RPMI7951 (cell line): Measurements from ENCODE around the gene INIP. TPM values are rescaled to one million over a fixed set of nuclear protein-coding genes. Genes with fewer than 3 reads are reported as not detected.

ENCODE experiments used
- DNase-seq: peaks from one replicate; pipeline ENCODE4 v3.0.0-alpha.2; 2012; ENCODE audit warnings: low read depth
- total RNA-seq: library from RNA; depleted of rRNA; stranded (reverse); fragments of >200 nt; shearing (Covaris generic); gene quantifications from 2 replicates; pipeline ENCODE4 v1.2.3, GENCODE V29; 2014; rRNA removed

The INIP gene, protein sequence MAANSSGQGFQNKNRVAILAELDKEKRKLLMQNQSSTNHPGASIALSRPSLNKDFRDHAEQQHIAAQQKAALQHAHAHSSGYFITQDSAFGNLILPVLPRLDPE
- total RNA-seq, result 18.5 and 18.6 TPM in 2 replicates

GRCh38 chr9:112717661-112718331, at the start of gene INIP:
Gene INIP (minus strand): TSS chr9:112718117. CDS start chr9:112716485, 1,632 bp downstream.
- DNase-seq, result peak; percentile 95

- no peak for DNase-seq
These were observed 47.4 kb upstream of the INIP start for GRCh38 chr9:112765281-112765680.

DNA sequence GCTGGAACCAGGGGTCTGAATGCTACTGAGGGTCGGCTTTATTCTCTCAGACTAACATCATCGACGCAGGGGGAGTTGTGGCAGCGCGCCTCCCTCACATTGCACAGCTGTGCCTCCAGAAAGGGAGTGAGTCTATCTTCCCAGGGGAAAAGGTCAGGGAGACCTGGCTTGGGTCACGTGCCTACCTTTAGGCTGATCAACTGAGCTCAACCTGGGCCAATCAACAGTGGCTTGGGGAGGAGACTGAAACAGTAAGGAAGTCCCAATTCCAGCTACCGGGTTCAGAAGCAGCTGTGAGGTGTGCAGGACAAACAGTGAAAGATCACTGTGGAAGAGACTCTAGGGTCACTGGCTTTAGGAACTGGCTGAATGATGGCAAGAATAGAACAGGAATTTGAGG, 46.9 kb upstream of the INIP start:
- no peak for DNase-seq

GRCh38 chr9:112764344-112764743, 46.4 kb upstream of the INIP start:
- DNase-seq, result no peak

- DNase-seq, result no peak
These were observed 45.0 kb upstream of the INIP start for GRCh38 chr9:112762726-112763518.

DNA sequence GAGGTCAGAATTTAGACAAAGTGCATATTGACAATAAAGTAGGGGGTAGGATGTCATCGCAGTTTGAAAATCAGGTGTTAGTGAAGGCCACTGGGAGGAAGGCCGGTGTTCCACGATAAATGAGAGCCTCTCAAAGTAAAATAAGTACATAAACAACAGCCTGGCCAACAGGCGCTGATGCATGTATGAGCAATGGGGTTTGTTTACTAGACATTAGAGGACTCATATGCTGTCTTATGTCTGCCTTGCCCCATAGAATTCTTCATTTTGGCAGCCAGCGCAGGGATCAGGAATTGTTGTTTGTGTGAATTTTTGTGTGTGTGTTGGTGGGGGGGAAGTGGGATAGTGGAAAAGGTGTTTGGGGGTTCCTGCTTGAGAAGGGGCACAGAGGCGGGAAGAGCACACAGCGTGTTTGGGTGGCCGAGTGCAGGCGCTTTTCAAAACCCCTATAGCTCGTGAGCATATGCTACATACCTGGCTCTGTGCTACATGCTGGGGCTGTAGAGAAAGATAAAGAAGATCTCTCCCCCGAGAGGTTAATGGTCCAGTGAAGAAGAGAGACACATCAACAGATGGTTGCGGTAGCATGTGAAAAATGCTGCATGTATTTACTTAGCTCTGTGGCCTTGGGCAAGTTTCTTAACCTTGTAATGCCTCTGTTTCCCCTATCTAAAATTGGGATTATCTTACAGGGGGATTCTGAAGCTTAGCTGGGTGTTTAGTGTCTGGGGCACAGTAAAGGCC, 44.2 kb upstream of the INIP start:
- DNase-seq, result no peak

DNA sequence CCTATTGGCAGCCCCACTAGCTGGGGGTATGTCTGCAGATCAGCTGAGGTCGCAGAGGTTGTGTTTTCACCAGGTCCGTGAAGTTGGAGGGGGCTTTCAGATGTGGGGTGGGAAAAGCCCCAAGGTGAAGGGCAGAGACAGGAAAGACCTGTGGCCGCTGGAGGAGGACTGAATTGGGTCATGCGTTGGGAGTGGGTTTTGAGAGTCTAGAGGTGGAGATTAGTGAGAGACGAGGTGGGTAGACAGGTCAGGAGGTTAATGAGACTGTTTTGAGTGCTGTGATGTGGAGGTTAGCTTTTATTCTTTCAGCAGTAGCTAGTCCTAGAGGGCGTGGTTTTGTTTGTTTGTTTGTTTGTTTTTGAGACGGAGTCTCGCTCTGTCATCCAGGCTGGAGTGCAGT, 42.9 kb upstream of the INIP start:
- no peak for DNase-seq

GRCh38 chr9:112757940-112758339, 40.0 kb upstream of the INIP start:
- DNase-seq, result no peak

DNA sequence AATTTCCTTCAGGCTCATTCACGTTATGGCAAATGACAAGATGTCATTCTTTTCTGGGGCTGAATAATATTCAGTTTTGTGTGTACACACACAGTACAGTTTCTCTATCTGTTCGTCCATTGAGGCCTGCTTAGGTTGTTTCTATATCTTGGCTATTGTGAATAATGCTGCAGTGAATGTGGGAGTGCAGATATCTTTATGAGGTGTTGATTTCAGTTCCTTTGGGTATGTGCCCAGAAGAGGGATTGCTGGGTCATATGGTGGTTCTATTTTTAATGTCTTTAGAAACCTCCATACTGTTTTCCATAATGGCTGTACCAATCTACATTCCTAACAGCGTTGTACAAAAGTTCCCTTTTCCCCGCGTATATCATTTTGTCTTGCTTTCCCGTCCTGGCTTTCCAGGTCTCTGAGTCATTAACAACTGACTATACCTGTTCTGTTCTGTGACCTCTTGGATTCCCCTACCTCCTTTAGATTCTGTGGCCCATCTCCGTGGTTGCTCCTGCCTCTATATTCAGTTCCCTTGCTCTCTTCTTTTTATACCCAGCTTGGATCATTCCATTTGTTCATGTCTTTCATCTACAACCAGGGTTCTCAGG, 39.5 kb upstream of the INIP start:
- no peak for DNase-seq

- DNase-seq, result no peak
These were observed 37.8 kb upstream of the INIP start for GRCh38 chr9:112755675-112756074.

DNA sequence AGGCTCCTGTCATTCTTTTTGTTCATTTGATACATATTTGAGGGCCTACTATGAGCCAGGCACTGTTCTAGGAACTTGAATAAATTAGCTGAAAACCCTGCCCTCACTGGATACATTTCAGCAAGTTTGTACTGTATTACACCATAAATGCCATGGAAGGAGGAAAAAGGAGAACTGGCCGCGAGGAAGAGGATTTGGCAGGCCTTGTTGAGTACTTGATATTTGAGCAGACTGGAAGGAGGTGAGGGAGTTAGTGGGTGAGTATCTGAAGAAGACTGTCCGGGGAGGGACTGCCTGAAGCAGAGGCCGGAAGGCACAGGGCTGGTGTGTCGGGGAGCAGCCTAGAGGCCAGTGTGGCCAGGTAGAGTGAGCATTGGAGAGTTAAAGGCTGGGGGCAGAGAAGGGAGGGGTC, 37.1 kb upstream of the INIP start:
- DNase-seq, result no peak

DNA sequence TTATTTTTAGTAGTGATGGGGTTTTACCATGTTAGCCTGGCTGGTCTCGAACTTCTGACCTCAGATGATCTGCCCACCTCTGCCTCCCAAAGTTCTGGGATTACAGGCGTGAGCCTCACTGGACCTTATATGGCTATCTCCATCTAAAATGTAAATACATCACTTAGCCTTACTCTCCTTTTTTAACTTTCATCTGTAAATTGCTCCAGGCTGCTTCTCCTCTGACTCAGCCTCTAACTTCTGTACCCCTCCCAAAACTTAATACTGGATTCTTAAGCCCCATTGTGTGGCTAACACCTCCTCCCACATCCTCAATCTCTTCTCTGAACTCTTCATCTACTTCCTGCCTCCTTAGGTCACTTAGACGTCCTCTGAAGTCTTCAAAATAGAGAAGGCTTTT, 36.7 kb upstream of the INIP start:
- DNase-seq, result peak; percentile 87

- DNase-seq, result peak; percentile 78
These were observed 35.8 kb upstream of the INIP start for GRCh38 chr9:112753725-112754124.

DNA sequence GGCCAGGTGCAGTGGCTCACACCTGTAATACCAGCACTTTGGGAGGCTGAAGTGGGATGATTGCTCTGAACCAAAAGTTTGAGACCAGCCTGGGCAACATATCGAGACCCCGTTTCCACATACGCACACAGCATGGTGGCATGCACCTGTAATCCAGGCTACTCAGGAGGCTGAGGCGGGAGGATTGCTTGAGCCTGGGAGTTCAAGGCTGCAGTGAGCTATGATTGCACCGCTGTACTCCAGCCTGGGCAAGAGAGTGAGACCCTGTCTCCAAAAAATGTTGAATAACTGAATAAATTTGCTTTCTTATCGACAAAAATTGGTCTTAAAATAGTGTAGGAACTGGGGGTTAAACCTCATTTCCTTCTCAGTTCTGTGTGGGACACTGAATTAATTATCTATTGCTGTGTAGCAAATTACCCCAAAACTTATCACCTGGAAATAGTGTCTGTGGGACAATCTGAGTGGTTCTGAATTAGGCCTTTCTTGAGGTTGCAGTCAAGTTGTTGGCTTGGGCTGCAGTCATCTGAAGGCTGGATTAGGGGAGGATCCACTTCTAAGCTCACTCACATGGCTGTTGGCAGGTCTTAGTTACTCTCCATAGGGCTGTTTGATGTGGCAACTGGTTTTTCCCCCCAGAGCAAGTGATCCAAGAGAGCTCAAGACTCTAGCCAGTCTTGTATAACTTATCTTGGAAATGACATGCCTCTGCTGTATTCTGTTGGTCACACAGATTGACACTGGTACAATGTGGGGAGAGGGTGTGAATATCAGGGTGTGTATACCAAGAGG, 34.6 kb upstream of the INIP start:
- DNase-seq, result no peak

GRCh38 chr9:112751056-112751795, 33.3 kb upstream of the INIP start:
- DNase-seq, result peak; percentile 85

- no peak for DNase-seq
These were observed 32.8 kb upstream of the INIP start for GRCh38 chr9:112750764-112751055.

DNA sequence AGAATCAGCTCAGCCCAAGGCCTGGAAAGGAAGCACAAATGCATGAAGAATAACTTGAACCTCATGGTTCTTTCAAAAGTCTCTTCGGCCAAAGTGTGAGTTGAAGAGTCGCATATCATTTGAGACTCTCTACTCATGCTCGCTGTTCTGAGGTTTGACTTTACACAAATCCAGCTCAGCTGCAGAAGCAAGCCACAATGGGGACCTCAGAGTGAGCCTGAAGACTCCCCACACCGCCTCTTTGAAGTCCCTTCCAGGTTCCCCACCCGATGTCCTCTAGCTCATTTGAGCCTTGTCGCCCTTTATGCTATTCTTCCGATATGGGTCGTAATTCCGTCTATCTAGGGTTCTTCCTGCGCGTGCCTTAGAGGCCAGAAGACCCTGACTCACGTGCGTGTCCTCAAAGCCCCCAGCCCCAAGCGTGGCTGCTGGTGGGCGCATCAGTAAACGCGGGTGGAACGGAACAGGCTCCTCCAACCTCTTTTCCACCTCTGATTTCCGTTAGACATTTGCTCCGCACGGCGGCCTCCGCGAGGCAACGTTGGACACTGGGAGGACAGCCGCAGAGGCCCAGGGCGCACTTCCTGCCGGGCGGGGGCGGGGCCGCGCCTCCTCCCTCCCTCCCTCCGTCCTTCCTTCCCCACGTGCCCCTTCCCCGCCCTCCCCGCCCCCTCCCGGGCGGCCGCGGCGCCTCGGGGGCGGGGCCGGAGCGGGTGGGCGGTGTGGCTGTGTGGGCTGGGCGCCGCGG, 32.3 kb upstream of the INIP start, which contains the start of gene SNX30:
Gene SNX30 (plus strand): TSS at position 745 of the 748 bp plus-strand sequence. CDS start 242 bp downstream, outside the sequence.
- DNase-seq, result peak; percentile 89

DNA sequence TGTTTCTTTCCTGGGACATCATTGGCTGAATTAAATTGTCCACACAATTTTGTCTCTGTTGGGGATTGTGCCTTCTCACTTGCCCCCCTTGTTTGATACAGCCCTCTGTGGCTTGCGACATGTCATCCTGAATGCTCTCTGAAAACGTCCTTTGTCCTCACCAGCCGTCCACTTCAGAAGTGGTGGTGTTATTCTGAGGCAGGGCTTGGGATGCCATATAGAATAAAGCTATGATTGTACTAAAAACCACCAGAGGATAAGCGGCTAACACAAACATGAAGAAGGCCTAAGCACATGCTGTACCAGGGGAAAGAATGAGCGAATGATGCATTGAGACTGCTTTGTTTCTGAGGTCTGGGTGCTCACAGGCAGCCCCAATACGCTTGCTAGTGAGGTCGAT, 29.2 kb upstream of the INIP start:
- peak; percentile 46 for DNase-seq

- DNase-seq, result no peak
These were observed 26.3 kb upstream of the INIP start for GRCh38 chr9:112744177-112744576.
